Activated CD8-positive, alpha-beta T cell treated with anti-CD3 and anti-CD28 coated beads for 36 hours (primary cell): ENCODE measurements around the gene PTPRQ. TPM values are rescaled to one million over a fixed set of nuclear protein-coding genes. Genes with fewer than 3 reads are reported as not detected.

ENCODE experiments used
- ATAC-seq: fragments of 200-7000 bp; cut with Tn5 transposase; one replicate; pipeline ENCODE4 v1.10.0; 2021; ENCODE audit warnings: mild to moderate bottlenecking, moderate library complexity
- CTCF ChIA-PET: fragments of 350-600 bp; sonication (Branson Sonifier 250); formaldehyde crosslinking; loops from one replicate; lab custom pipeline; 2021; ENCODE audit warnings: antibody characterized with exemption; lab: Charles Lee
- POLR2A ChIA-PET: fragments of 350-600 bp; sonication (Branson Sonifier 250); formaldehyde crosslinking; loops from one replicate; lab custom pipeline; 2021; ENCODE audit warnings: antibody characterized with exemption; lab: Charles Lee
- DNase-seq: peaks from one replicate; pipeline ENCODE4 v3.0.0-alpha.2; 2020
- H3K27ac Mint-ChIP-seq: one replicate; pipeline ENCODE4 v1.8.0; 2021; ENCODE audit warnings: mild to moderate bottlenecking, mixed read lengths
- H3K27me3 Mint-ChIP-seq: one replicate; pipeline ENCODE4 v1.8.0; 2021; ENCODE audit warnings: mixed read lengths
- H3K36me3 Mint-ChIP-seq: one replicate; pipeline ENCODE4 v1.8.0; 2021; ENCODE audit warnings: low read depth, mixed read lengths
- H3K4me1 Mint-ChIP-seq: one replicate; pipeline ENCODE4 v1.8.0; 2021; ENCODE audit warnings: low read depth, mixed read lengths
- H3K4me3 Mint-ChIP-seq: one replicate; pipeline ENCODE4 v1.8.0; 2021; ENCODE audit warnings: mild to moderate bottlenecking, moderate library complexity, mixed read lengths
- H3K9me3 Mint-ChIP-seq: one replicate; pipeline ENCODE4 v1.8.0; 2021; ENCODE audit warnings: mixed read lengths
- intact Hi-C: fragments of 100-400 bp; cut with micrococcal nuclease; formaldehyde crosslinking; loops from one replicate; pipeline ENCODE4 v1.10.0; 2022
- total RNA-seq, 2 experiments: library from RNA; stranded (reverse); gene quantifications; one replicate each; pipeline ENCODE4 v1.2.3, GENCODE V29; 2021
- TF ChIP-seq, protein P1 (sequence below): fragments of 200-600 bp; IDR thresholded peaks from one replicate; pipeline ENCODE4 v1.8.0; 2022; ENCODE audit warnings: antibody characterized with exemption, mild to moderate bottlenecking

PTPRQ gene
- total RNA-seq, 2 experiments from 2014 or later: not detected

DNA sequence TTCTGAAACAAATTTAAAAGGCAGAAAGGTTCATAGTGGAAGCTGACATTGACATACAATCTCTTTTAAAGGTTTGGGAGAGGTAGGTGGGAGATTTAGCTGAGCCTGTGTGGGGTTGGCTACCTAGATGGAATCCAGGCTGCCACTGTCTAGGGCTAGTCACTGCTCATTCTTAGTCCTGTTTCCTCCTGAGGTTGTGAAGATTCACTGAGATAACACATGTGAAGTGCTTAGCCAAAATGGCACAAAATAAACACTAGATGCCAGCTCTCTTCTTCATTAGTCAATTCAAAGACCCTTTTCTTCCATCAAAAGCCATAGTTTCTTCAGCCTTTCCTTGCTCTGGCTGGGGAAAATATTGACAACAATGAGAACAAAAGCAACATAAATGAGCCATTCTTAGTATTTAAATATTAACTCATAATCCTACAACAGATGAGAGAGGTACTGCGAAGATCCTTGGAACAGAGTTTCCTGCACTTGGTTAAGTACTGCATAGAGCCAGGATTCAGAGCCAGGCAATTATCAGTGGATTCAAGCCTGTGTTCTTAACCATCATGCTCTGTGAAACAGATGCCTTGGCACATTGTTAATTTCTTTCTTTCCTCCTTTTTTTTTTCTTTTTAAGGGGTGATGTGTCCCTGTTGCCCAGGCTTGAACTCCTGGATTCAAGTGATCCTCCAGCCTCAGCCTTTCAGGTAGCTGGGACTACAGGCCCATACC lies 266.9 kb downstream of the PTPRQ start:
- ChIA-PET CTCF (interaction anchor here (1.0 kb wide), 1 partner anchor 27 kb away, joined by 3 read pairs; no protein-coding TSS in a partner anchor), POLR2A (no interaction called here)
- DNase-seq (no peak), ATAC-seq (no peak)
- peaks cover 2% of the 10 kb centered on the region for H3K9me3 Mint-ChIP-seq
- no peaks in the 10 kb centered on the region for H3K36me3 Mint-ChIP-seq
- no peak overlapping the region for H3K27ac Mint-ChIP-seq
- H3K4me1 Mint-ChIP-seq: no peaks in the 10 kb centered on the region
- intact Hi-C loops: no loop called here
- TF ChIP-seq, protein P1, sequence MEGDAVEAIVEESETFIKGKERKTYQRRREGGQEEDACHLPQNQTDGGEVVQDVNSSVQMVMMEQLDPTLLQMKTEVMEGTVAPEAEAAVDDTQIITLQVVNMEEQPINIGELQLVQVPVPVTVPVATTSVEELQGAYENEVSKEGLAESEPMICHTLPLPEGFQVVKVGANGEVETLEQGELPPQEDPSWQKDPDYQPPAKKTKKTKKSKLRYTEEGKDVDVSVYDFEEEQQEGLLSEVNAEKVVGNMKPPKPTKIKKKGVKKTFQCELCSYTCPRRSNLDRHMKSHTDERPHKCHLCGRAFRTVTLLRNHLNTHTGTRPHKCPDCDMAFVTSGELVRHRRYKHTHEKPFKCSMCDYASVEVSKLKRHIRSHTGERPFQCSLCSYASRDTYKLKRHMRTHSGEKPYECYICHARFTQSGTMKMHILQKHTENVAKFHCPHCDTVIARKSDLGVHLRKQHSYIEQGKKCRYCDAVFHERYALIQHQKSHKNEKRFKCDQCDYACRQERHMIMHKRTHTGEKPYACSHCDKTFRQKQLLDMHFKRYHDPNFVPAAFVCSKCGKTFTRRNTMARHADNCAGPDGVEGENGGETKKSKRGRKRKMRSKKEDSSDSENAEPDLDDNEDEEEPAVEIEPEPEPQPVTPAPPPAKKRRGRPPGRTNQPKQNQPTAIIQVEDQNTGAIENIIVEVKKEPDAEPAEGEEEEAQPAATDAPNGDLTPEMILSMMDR: no peak
- no peak overlapping the region for H3K4me3 Mint-ChIP-seq
- peaks cover 48% of the 10 kb centered on the region for H3K27me3 Mint-ChIP-seq

DNA sequence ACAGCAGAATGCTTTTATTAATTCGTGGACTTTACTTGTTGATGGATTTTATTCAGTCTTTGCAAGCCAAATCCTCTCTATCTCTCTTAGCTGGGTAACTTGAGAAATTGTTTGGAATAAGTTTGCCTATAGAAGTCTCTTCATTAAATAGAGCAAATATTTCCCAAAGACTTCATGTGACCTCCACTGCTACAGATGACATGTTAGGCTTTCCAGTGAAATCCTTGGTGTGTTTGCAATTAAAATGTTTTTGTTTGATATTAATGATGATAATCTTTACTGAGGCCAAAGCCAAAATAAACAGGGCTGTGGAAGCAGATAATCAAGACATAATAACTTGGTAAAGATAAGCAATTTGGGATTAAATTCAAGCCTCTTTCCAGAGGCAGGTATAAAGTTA lies 267.8 kb downstream of the PTPRQ start:
- CTCF ChIA-PET: no interaction called here
- POLR2A ChIA-PET: no interaction called here
- H3K4me3 Mint-ChIP-seq: no peak overlapping the region
- ATAC-seq (no peak), DNase-seq (no peak)
- H3K36me3 Mint-ChIP-seq: no peaks in the 10 kb centered on the region
- no peaks in the 10 kb centered on the region for H3K4me1 Mint-ChIP-seq
- TF ChIP-seq, protein P1: no peak
- H3K27me3 Mint-ChIP-seq: peaks cover 50% of the 10 kb centered on the region
- no peak overlapping the region for H3K27ac Mint-ChIP-seq
- peaks cover 2% of the 10 kb centered on the region for H3K9me3 Mint-ChIP-seq
- intact Hi-C loops: no loop called here

DNA sequence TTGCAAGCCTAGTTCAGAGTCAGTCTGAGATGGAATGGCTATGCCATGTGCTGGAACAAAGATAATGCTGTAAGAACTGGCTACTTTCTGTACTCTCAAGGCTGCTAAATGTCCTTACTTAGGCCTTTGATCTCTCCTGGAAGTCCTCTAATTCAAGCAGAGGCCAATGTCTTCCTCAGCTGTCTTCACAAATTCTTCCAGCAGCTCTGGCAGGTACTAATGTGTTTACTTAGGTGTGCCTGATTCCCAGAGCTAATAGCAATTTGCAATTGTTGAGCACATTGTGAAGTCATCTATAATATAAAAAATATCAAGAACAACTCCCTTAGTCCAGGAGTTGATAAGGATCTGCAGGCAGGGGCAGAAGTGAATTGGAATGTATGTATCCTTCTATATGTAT lies 268.8 kb downstream of the PTPRQ start:
- DNase-seq (no peak), ATAC-seq (no peak)
- Mint-ChIP-seq H3K27ac (no peak overlapping the region), H3K4me3 (no peak overlapping the region), H3K4me1 (no peaks in the 10 kb centered on the region), H3K27me3 (peaks cover 42% of the 10 kb centered on the region), H3K9me3 (peaks cover 2% of the 10 kb centered on the region), H3K36me3 (no peaks in the 10 kb centered on the region)
- intact Hi-C loops: no loop called here
- TF ChIP-seq, protein P1: no peak
- POLR2A ChIA-PET: no interaction called here
- CTCF ChIA-PET: no interaction called here

DNA sequence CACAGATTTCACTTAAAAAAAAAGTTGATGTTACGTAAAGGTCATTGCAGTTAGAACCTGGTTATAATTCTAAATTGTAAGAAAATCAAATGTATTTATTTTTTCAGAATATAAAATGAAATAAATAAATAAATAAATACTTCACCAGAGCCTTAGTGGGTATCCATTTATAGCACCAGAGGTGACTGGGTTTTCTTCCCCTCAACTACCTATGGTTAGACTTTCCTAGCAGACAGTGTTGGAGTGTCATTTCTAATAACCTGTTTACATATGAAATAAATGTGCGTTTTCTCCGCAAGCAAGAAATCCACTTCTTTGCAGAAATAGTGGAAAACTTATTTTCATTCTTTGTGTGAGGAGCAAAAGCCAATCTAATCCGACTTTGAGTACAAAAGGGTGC lies 269.4 kb downstream of the PTPRQ start:
- Mint-ChIP-seq H3K27ac (no peak overlapping the region), H3K4me3 (no peak overlapping the region), H3K36me3 (no peaks in the 10 kb centered on the region), H3K9me3 (peaks cover 2% of the 10 kb centered on the region), H3K4me1 (no peaks in the 10 kb centered on the region), H3K27me3 (peaks cover 41% of the 10 kb centered on the region)
- DNase-seq (no peak), ATAC-seq (no peak)
- CTCF ChIA-PET: no interaction called here
- POLR2A ChIA-PET: no interaction called here
- intact Hi-C loops: no loop called here
- TF ChIP-seq, protein P1: no peak

DNA sequence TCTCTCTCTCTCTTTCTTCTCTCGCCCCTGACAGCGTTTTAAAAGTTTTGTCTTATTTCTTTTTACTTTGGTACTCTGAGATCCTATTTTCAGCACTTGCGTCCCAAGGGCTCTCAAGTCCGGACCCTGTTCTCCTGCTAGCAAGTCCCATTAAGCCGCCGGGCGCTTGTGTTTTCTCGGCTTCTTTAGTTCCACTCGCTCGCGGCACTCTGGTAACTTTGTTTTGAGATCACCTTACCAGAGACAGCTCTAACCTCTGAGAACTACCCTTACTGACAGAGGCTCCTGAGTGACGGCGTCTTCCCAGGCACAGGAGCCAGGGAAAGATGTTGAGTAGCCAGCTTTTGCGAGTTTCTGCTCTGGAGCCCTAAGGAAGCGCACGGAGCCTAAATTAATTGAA lies 270.0 kb downstream of the PTPRQ start:
- ATAC-seq: no peak
- no peaks in the 10 kb centered on the region for H3K36me3 Mint-ChIP-seq
- CTCF ChIA-PET: no interaction called here

More for the DNA sequence above, 270.0 kb downstream of the PTPRQ start:
- H3K27me3 Mint-ChIP-seq: peaks cover 35% of the 10 kb centered on the region
- TF ChIP-seq, protein P1: no peak
- H3K27ac Mint-ChIP-seq: no peak overlapping the region
- H3K4me3 Mint-ChIP-seq: no peak overlapping the region
- DNase-seq: no peak
- intact Hi-C loops: no loop called here
- H3K4me1 Mint-ChIP-seq: no peaks in the 10 kb centered on the region
- POLR2A ChIA-PET: no interaction called here
- H3K9me3 Mint-ChIP-seq: peaks cover 2% of the 10 kb centered on the region
